ENCODE data around the gene SPRYD7.

DNA sequence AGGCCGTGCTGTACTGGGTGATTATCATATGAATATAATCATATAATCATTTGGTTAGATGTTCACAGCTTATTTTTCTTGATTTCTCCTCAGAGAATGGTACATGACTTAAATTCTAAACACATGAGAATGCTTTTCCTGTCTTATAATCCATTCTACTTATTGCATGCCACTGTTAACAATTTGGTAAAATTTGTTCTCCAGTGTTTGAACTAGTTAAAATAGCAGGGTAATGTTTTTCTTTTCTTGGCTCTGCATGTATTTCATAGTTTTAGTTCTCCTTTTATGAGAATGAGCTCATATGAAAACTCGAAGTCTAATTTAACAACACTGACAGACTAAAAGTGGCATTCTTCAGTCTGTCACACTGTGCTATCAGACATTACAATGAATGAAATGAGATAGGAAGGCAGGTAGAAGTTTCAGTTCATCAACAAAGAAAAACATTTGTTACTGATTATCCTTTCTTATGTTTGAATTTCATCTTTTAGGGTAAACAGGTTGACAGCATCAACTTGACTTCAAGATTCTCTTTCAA, 10.2 kb downstream of the SPRYD7 start:
- TF ChIP-seq CTCF (IDR thresholded peaks at IDR 0.05) (no peak), POLR2A (IDR thresholded peaks at IDR 0.05) (no peak), EP300 (IDR thresholded peaks at IDR 0.05) (no peak)
